ENCODE measurements around the gene TMEM88.
"Not testable (repeated sequence)": the region's sequence is repeated elsewhere in the genome, so short reads cannot be mapped to it uniquely, and the experiment has no call there.

The TMEM88 gene, protein sequence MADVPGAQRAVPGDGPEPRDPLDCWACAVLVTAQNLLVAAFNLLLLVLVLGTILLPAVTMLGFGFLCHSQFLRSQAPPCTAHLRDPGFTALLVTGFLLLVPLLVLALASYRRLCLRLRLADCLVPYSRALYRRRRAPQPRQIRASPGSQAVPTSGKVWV

DNA sequence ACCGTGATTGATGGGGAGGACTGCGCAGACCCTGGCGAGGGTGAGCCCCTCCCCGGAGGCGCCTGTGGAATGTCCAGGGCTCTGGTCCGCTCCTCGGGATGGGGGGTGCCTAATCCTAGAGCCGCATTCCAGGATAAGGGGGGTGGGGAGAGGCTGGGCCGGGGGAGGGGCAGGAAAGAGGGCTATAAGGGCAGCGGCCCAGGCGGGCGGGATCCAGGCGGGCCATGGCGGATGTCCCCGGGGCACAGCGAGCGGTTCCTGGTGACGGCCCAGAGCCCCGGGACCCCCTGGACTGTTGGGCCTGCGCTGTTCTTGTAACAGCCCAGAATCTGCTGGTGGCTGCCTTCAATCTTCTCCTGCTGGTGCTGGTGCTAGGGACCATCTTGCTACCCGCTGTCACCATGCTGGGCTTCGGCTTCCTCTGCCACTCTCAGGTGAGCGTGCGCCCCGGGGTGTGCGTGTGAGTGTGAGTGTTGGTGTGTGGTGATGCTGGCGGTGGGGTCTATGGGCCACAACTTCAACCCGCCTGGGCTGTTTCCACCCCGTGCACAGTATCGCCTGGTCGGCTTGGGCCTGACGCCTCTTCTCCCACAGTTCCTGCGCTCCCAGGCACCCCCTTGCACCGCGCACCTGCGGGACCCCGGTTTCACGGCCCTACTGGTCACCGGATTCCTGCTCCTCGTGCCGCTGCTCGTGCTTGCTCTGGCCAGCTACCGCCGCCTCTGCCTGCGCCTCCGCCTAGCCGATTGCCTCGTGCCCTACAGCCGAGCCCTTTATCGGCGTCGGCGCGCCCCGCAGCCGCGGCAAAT is at the start of gene TMEM88:
Gene TMEM88 (plus strand): TSS at position 216 of the 809 bp plus-strand sequence. CDS start 9 bp downstream, at position 225.
- DNase-seq: no peak

- DNase-seq: no peak
Measured at GRCh38 chr17:7806587-7806986, 48.3 kb upstream of the TMEM88 start.

- DNase-seq: no peak
Measured at GRCh38 chr17:7807206-7807605, 47.7 kb upstream of the TMEM88 start.

- no peak for DNase-seq
Measured at GRCh38 chr17:7809086-7809790, 45.6 kb upstream of the TMEM88 start.

DNA sequence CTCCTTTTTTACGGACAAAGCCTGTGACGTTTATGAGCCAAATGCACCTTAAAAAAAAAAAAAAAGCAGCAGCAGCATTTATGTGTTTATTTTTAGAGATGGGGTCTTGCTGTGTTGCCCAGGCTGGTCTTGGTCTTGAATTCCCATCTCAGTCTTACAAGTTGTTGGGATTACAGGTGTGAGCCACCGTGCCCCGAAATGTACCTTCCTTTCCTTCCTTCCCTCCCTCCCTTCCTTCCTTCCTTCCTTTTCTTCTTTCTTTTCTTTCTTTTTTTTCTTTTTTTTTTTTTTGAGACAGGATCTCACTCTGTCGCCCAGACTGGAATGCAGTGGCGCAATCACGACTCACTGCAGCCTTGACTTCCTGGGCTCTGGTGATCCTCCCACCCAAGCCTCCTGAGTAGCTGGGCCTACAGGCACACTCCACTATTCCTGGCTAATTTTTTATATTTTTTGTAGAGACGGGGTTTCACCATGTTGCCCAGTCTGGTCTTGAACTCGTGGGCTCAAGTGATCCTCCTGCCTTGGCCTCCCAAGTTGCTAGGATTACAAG is 45.0 kb upstream of the TMEM88 start:
- DNase-seq: not testable (repeated sequence)

- no peak for DNase-seq
Measured at GRCh38 chr17:7811251-7811650, 43.6 kb upstream of the TMEM88 start.

DNA sequence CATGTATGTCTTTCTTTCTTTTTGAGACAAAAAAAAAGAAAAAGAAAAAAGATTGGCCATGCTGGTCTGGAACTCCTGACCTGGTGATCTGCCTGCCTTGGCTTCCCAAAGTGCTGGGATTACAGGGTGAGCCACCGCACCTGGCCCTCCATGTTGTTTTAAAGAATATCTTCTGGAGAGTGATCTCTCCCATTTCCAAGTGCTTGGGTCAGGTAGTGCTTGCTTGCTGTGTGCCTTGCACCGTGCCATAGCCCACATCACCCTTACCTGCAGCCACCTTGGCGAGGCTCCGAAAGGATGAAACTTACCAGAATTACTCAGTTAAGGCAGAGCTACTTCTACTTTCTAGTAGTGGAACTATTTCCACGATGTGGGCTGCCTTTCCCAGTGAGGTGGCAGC is 39.9 kb upstream of the TMEM88 start:
- DNase-seq: no peak

GRCh38 chr17:7816926-7817642 is 37.8 kb upstream of the TMEM88 start:
- DNase-seq: no peak

DNA sequence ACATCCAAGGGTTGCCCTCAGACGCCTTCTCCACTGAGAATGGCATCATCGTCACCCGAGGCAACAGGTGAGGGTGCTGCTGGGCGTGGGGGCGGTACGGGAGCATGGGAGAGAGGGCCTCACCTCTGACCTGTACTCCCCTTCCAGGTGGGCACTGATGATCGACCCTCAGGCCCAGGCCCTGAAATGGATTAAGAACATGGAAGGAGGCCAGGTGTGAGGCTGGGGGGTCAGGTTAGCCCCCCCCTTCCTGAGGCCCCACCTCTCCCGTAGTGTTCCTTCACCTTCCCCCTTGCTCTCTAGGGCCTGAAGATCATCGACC is 37.3 kb upstream of the TMEM88 start:
- DNase-seq: no peak

- no peak for DNase-seq
Measured at GRCh38 chr17:7818026-7818425, 36.8 kb upstream of the TMEM88 start.

GRCh38 chr17:7818746-7819645 is 35.9 kb upstream of the TMEM88 start:
- DNase-seq: no peak

DNA sequence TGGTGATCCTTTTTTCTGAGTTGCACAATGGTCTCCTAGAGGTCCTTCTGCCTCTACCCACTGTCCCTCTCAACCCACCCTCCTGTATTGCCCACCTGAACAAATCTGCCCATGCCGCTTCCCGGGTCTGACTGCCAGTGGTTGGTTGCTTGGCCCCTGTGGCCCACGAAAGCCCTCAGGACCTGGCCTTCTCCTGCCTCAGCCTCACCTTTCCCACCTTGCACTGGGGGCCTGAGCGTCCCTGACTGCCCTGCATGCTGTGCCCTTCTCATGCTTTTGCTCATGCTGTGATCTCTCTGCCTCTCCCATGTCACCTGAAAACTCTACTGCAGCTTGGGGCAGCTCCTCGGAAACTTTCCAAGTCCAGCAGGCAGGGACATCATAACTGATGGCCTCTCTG is 34.6 kb upstream of the TMEM88 start:
- DNase-seq: no peak

- no peak for DNase-seq
Measured at GRCh38 chr17:7822126-7822525, 32.7 kb upstream of the TMEM88 start.

- DNase-seq: no peak
Measured at GRCh38 chr17:7823581-7824001, 31.3 kb upstream of the TMEM88 start.

- no peak for DNase-seq
Measured at GRCh38 chr17:7824021-7824924, 30.6 kb upstream of the TMEM88 start.

DNA sequence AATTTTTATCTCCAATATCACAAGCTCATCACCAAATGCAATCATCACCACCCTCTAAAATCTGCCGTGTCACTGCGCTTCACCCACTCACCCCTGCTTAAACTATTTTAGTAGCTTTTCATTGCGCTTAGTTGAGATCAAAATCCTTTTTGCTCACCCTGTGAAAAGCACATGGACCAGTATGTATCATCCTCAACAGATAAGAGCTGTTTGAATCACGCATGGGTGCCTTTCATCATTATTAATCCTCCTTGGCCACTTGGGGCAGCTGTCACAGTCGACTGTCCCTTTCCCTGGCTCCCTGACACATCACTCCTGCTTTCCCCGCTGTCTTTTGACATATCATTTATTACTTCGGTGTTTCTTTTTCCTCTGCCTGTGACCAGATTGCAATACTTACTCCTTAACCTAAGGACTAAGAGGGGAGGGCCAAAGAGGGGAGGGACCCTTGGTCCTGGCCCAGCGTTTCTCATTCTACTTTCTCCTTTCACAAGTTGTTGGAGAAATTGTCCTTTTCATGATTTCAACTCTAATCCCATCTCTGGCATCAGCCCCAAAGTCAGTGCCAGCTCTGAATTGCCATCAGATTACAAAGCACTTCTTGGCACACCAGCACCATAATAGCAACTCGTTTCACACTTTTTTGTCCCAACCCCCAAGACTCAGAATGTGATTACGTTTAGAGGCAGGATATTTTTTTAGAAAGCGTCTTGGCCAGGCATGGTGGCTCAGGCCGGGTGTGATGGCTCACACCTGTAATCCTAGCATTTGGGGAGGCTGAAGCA is 29.5 kb upstream of the TMEM88 start:
- DNase-seq: peak; percentile 8

DNA sequence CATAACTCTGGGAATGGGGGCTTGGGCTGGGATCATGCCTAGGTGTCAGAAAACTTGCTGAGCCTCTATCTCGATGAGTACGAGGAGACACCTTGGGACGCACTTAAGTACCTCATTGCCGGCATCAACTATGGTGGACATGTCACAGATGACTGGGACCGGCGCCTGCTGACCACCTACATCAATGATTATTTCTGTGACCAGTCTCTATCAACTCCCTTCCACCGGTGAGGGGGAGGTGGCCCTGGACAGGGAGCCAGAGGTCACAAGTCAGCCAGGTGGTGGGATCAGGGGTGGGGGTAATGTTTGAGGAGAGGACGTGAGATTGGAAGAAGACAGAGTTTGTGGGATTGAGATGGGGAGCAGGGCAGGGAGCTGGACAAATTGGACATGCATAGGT is 24.2 kb upstream of the TMEM88 start:
- DNase-seq: no peak

DNA sequence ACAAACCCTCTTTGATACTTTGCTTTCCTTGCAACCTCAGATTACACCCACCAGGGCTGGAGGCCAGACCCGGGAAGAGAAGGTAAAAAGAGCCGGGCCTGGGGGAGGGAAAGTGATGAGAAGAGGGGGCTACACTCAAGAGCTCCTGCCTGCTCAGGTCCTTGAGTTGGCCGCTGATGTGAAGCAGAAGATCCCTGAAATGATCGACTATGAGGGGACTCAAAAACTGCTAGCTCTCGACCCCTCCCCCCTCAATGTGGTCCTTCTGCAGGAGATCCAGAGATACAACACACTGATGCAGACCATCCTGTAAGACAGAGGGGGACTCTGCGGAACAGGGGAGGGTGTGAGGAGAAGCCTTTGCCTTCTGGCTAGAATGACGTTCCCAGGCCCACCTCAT is 23.6 kb upstream of the TMEM88 start:
- no peak for DNase-seq

- DNase-seq: no peak
Measured at GRCh38 chr17:7832431-7832830, 22.4 kb upstream of the TMEM88 start.
